H1 (cell line): ENCODE results near the gene MIX23. TPM values are rescaled to one million over a fixed set of nuclear protein-coding genes. Genes with fewer than 3 reads are reported as not detected.

ENCODE experiments used
- CREB1 ChIP-seq: IDR thresholded peaks from 2 replicates; pipeline ENCODE4 v1.6.1; 2012; ENCODE audit warnings: inconsistent platforms
- NANOG ChIP-seq: IDR thresholded peaks from 2 replicates; pipeline ENCODE4 v1.6.1; 2011; ENCODE audit warnings: low read length, low read depth, mild to moderate bottlenecking, inconsistent platforms; ENCODE audit not compliant: insufficient read depth, poor library complexity, severe bottlenecking
- polyA plus RNA-seq, 7 experiments: library from polyadenylated mRNA; depleted of rRNA in 3 of 7; stranded (reverse) in 5 of 7; unstranded in 2 of 7; fragments of >200 nt in 5 of 7; fragments of 200-250 nt in 2 of 7; gene quantifications; 1 replicate in 5 of 7; 2 replicates in 1 of 7; 4 replicates in 1 of 7; pipeline versions ENCODE4 v1.2.1 to v1.2.3, GENCODE V29; 2011 to 2013; ENCODE audit warnings: missing spikeins in 2 of 7, mixed read lengths in 2 of 7
- total RNA-seq: library from RNA; stranded (reverse); fragmentation: NEBNext Ultra II Directional; extraction: Animal tissue kit (Norgen Biotek cat#: 25700); gene quantifications from 2 replicates; pipeline ENCODE4 v1.2.1, GENCODE V29; 2021

MIX23 gene
- total and polyA plus RNA-seq, 2 of the 8 experiments (the other 6 are each of a cell fraction or from before 2014, with no cell fraction given): 22.1 to 69.6 TPM

- TF ChIP-seq NANOG (no peak), CREB1 (no peak)
Observed at GRCh38 chr3:122410111-122410510, 27.1 kb upstream of the MIX23 start (continued).
